HepG2 (cell line): ENCODE results near the gene C1orf159. TPM values are rescaled to one million over a fixed set of nuclear protein-coding genes. Genes with fewer than 3 reads are reported as not detected.

Source experiments
- BATF2 ChIP-seq: sonication (generic); formaldehyde crosslinking; IDR thresholded peaks from 2 replicates; pipeline ENCODE4 v1.8.0; 2022; ENCODE audit warnings: mild to moderate bottlenecking, missing genetic modification reagents, moderate library complexity
- CREBL2 ChIP-seq: sonication (generic); formaldehyde crosslinking; IDR thresholded peaks from 2 replicates; pipeline ENCODE4 v1.8.1; 2023; ENCODE audit warnings: missing genetic modification reagents, mild to moderate bottlenecking, borderline replicate concordance
- GPN1 ChIP-seq: sonication (generic); formaldehyde crosslinking; IDR thresholded peaks from 2 replicates; pipeline ENCODE4 v1.5.1; 2020; ENCODE audit warnings: missing genetic modification reagents, borderline replicate concordance
- HMGXB3 ChIP-seq: sonication (generic); formaldehyde crosslinking; IDR thresholded peaks from 2 replicates; pipeline ENCODE4 v1.4.0; 2020; ENCODE audit warnings: missing genetic modification reagents, borderline replicate concordance
- HNF4G ChIP-seq, 2 experiments: sonication (generic) in 1 of 2; formaldehyde crosslinking in 1 of 2; IDR thresholded peaks; 2 replicates each; pipeline versions ENCODE4 v1.4.0 to v1.6.1; 2011 to 2020; ENCODE audit warnings: borderline replicate concordance in 2 of 2, low read depth in 2 of 2, mild to moderate bottlenecking in 2 of 2, low read length in 1 of 2, missing genetic modification reagents in 1 of 2, moderate library complexity in 1 of 2
- JARID2 ChIP-seq: sonication (generic); formaldehyde crosslinking; IDR thresholded peaks from 2 replicates; pipeline ENCODE4 v1.8.1; 2023; ENCODE audit warnings: missing genetic modification reagents, inconsistent platforms; ENCODE audit not compliant: insufficient replicate concordance
- KDM2A ChIP-seq: sonication (generic); formaldehyde crosslinking; IDR thresholded peaks from 2 replicates; pipeline ENCODE4 v1.4.0; 2020; ENCODE audit warnings: low read depth, missing genetic modification reagents, borderline replicate concordance
- PBX2 ChIP-seq: IDR thresholded peaks from 2 replicates; pipeline ENCODE4 v1.6.1; 2016; ENCODE audit warnings: control low read depth
- TEAD2 ChIP-seq: sonication (generic); formaldehyde crosslinking; IDR thresholded peaks from 2 replicates; pipeline ENCODE4 v1.9.0; 2021; ENCODE audit warnings: missing genetic modification reagents
- THYN1 ChIP-seq: sonication (generic); formaldehyde crosslinking; IDR thresholded peaks from 2 replicates; pipeline ENCODE4 v1.8.1; 2023; ENCODE audit warnings: low read depth, mild to moderate bottlenecking, moderate library complexity, missing genetic modification reagents, borderline replicate concordance
- TSC22D2 ChIP-seq: sonication (generic); formaldehyde crosslinking; IDR thresholded peaks from 2 replicates; pipeline ENCODE4 v1.5.1; 2020; ENCODE audit warnings: missing genetic modification reagents, mild to moderate bottlenecking, borderline replicate concordance
- ZNF331 ChIP-seq: sonication (generic); formaldehyde crosslinking; IDR thresholded peaks from 2 replicates; pipeline ENCODE4 v1.4.0; 2020; ENCODE audit warnings: missing genetic modification reagents
- ZNF558 ChIP-seq: sonication (generic); formaldehyde crosslinking; IDR thresholded peaks from 2 replicates; pipeline ENCODE4 v1.9.0; 2022; ENCODE audit warnings: mild to moderate bottlenecking, missing genetic modification reagents, borderline replicate concordance
- ZNF562 ChIP-seq: sonication (generic); formaldehyde crosslinking; IDR thresholded peaks from 2 replicates; pipeline ENCODE4 v1.8.0; 2022; ENCODE audit warnings: missing genetic modification reagents, borderline replicate concordance
- ZNF703 ChIP-seq: sonication (generic); formaldehyde crosslinking; IDR thresholded peaks from 2 replicates; pipeline ENCODE4 v1.5.1; 2020; ENCODE audit warnings: missing genetic modification reagents, mild to moderate bottlenecking, moderate library complexity, borderline replicate concordance
- ZNF747 ChIP-seq: sonication (generic); formaldehyde crosslinking; IDR thresholded peaks from 2 replicates; pipeline ENCODE4 v1.8.1; 2023; ENCODE audit warnings: missing genetic modification reagents, mild to moderate bottlenecking, borderline replicate concordance
- polyA plus RNA-seq, 8 experiments: library from polyadenylated mRNA; depleted of rRNA in 3 of 8; stranded (reverse) in 7 of 8; unstranded in 1 of 8; fragments of >200 nt; fragmentation: Illumina TruSeq in 4 of 8; extraction: Trizol in 4 of 8; gene quantifications; 2 replicates each; pipeline versions ENCODE4 v1.2.1 to v1.2.3, GENCODE V29; 2011 to 2016; ENCODE audit warnings: low read depth in 4 of 8, missing spikeins in 1 of 8, mixed read lengths in 1 of 8; ENCODE audit not compliant: insufficient read depth in 1 of 8
- total RNA-seq, 5 experiments: library from RNA; depleted of rRNA; stranded (reverse); fragments of >200 nt; fragmentation: Illumina TruSeq; extraction: Trizol; gene quantifications; 2 replicates each; pipeline ENCODE4 v1.2.3, GENCODE V29; 2016; ENCODE audit warnings: low read depth in 1 of 5
- TF ChIP-seq, protein P1 (sequence below): sonication (generic); formaldehyde crosslinking; IDR thresholded peaks from 2 replicates; pipeline ENCODE4 v1.8.0; 2022; ENCODE audit warnings: mild to moderate bottlenecking, missing genetic modification reagents

The C1orf159 gene
- total and polyA plus RNA-seq, 2 of the 13 experiments (the other 11 are each of a cell fraction or from before 2014, with no cell fraction given), result 3.8 to 6.7 TPM

DNA sequence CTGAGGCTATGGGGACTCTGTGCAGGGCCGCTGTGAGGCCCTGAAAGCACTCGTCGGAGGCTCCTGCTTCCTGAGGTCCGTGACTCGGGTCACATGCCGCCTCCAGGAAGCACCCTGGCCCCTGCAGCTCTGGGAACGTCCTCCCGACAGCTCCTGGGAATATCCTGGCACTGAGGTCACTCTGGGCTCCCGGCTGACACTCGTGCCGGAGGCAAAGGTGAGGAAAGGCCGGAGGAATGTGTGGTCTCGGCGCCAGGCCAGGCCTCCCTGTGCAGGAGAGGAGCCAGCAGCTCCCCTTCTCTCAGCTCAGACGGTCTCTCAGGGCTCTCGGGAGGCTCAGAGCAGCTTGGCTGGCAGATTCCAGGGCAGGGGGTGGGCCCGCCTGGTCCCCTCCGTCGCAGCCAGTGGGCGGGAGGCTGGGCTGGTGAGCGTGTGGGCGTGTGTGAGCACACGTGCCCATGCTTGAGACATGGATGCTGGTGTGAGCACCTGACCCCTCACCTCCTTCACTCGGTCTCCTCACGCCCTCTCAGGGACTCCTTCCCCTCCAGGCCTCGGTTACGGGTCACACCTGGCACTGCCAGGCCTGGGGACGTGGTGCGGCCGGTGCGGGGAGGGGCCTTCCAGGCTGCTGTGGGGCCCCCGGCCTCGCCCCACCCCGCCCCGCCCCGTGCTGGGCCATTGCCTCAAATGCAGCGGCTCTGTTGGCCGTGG, 36.3 kb downstream of the C1orf159 start (continued):
- TF ChIP-seq ZNF703 (CRISPR knock-in tag) (no peak), CREBL2 (CRISPR knock-in tag) (peak; percentile 84; the same call in 1 of the 2 replicates), ZNF331 (CRISPR knock-in tag) (0 out of 2 replicates have a peak, but pooled peaks have one; percentile 33), HMGXB3 (CRISPR knock-in tag) (no peak; the same call in 1 of the 2 replicates), THYN1 (CRISPR knock-in tag) (no peak), KDM2A (CRISPR knock-in tag) (peak; percentile 58), ZNF747 (CRISPR knock-in tag) (peak; percentile 84; the same call in 1 of the 2 replicates), TSC22D2 (CRISPR knock-in tag) (no peak), ZNF562 (CRISPR knock-in tag) (no peak), ZNF558 (CRISPR knock-in tag) (peak; percentile 84; the same call in 1 of the 2 replicates), TEAD2 (CRISPR knock-in tag) (no peak), BATF2 (CRISPR knock-in tag) (peak; percentile 72; the same call in 1 of the 2 replicates), GPN1 (CRISPR knock-in tag) (no peak), JARID2 (no peak), PBX2 (CRISPR knock-in tag) (no peak), HNF4G (IDR thresholded peaks at IDR 0.05; ENCODE audit: borderline replicate concordance, low read depth, low read length) (no peak), HNF4G (CRISPR knock-in tag; IDR thresholded peaks at IDR 0.05; ENCODE audit: borderline replicate concordance, low read depth) (no peak)
- TF ChIP-seq, protein P1, sequence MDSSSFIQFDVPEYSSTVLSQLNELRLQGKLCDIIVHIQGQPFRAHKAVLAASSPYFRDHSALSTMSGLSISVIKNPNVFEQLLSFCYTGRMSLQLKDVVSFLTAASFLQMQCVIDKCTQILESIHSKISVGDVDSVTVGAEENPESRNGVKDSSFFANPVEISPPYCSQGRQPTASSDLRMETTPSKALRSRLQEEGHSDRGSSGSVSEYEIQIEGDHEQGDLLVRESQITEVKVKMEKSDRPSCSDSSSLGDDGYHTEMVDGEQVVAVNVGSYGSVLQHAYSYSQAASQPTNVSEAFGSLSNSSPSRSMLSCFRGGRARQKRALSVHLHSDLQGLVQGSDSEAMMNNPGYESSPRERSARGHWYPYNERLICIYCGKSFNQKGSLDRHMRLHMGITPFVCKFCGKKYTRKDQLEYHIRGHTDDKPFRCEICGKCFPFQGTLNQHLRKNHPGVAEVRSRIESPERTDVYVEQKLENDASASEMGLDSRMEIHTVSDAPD (CRISPR knock-in tag), result no peak
